CD4-positive, alpha-beta T cell (primary cell): Measurements from ENCODE around the gene ZNF335. TPM values are rescaled to one million over a fixed set of nuclear protein-coding genes. Genes with fewer than 3 reads are reported as not detected.

ENCODE experiments used
- ATAC-seq: fragments of 200-7000 bp; cut with Tn5 transposase; one replicate; pipeline ENCODE4 v1.10.0; 2022; ENCODE audit warnings: mild to moderate bottlenecking; ENCODE audit not compliant: poor library complexity
- CTCF ChIA-PET: fragments of 350-600 bp; sonication (Branson Sonifier 250); formaldehyde crosslinking; loops from one replicate; lab custom pipeline; 2021; ENCODE audit warnings: antibody characterized with exemption, inconsistent platforms; lab: Charles Lee
- POLR2A ChIA-PET: fragments of 350-600 bp; sonication (Branson Sonifier 250); formaldehyde crosslinking; loops from one replicate; lab custom pipeline; 2021; ENCODE audit warnings: antibody characterized with exemption, inconsistent platforms; lab: Charles Lee
- DNase-seq, 14 experiments: peaks; one replicate each; pipeline ENCODE4 v3.0.0-alpha.2; 2013 to 2020; ENCODE audit warnings: mixed read lengths in 2 of 14
- H3K27ac ChIP-seq, 2 donors: one replicate each; pipeline versions ENCODE4 v1.5.1 to v1.7.0; 2013; ENCODE audit warnings: low read length in 2 of 2, low read depth in 1 of 2, mild to moderate bottlenecking in 1 of 2
- H3K27me3 ChIP-seq, 2 experiments: 1 replicate in 1 of 2; 2 replicates in 1 of 2; pipeline versions ENCODE4 v1.6.1 to v1.7.0; 2013; ENCODE audit warnings: low read length in 2 of 2, control low read depth in 1 of 2, mild to moderate bottlenecking in 1 of 2, moderate library complexity in 1 of 2; ENCODE audit not compliant: insufficient read depth in 2 of 2, control insufficient read depth in 1 of 2
- H3K36me3 ChIP-seq: one replicate; pipeline ENCODE4 v1.6.1; 2013; ENCODE audit warnings: low read length, control low read depth; ENCODE audit not compliant: insufficient read depth
- H3K4me1 ChIP-seq: one replicate; pipeline ENCODE4 v1.6.1; 2013; ENCODE audit warnings: low read length, control low read depth; ENCODE audit not compliant: insufficient read depth
- H3K4me3 ChIP-seq: one replicate; pipeline ENCODE4 v1.5.1; 2013; ENCODE audit warnings: mild to moderate bottlenecking, low read length, moderate library complexity
- H3K9me3 ChIP-seq, 2 experiments: 1 replicate in 1 of 2; 2 replicates in 1 of 2; pipeline versions ENCODE4 v1.6.1 to v1.7.0; 2013; ENCODE audit warnings: low read length in 2 of 2, mild to moderate bottlenecking in 2 of 2, control low read depth in 1 of 2, moderate library complexity in 1 of 2; ENCODE audit not compliant: control insufficient read depth in 1 of 2, insufficient read depth in 1 of 2
- H3K27ac Mint-ChIP-seq: one replicate; pipeline ENCODE4 v1.8.0; 2020; ENCODE audit warnings: mixed read lengths
- H3K27me3 Mint-ChIP-seq: one replicate; pipeline ENCODE4 v1.8.0; 2021; ENCODE audit warnings: mixed read lengths
- H3K36me3 Mint-ChIP-seq: one replicate; pipeline ENCODE4 v1.8.0; 2021; ENCODE audit warnings: low read depth, mixed read lengths
- H3K4me1 Mint-ChIP-seq: one replicate; pipeline ENCODE4 v1.8.0; 2021; ENCODE audit warnings: low read depth, mixed read lengths
- H3K4me3 Mint-ChIP-seq: one replicate; pipeline ENCODE4 v1.8.0; 2020; ENCODE audit warnings: mild to moderate bottlenecking, mixed read lengths
- H3K9me3 Mint-ChIP-seq: one replicate; pipeline ENCODE4 v1.8.0; 2020; ENCODE audit warnings: mixed read lengths
- intact Hi-C, 2 experiments: fragments of 100-400 bp; cut with DNase I in 1 of 2; cut with micrococcal nuclease in 1 of 2; formaldehyde crosslinking; loops; one replicate each; pipeline versions ENCODE4 v1.15.1 to v1.9.0; 2023 to 2025; cut with DNase I, micrococcal nuclease
- total RNA-seq, 174 experiments: library from RNA in 2 of 174; stranded (reverse) in 2 of 174; gene quantifications; one replicate each; pipeline ENCODE4 v1.2.3 and lab custom pipeline; 2021 to 2026
- TF ChIP-seq, protein P1 (sequence below): fragments of 200-600 bp; IDR thresholded peaks from one replicate; pipeline ENCODE4 v1.8.0; 2022; ENCODE audit warnings: antibody characterized with exemption, mild to moderate bottlenecking

Gene ZNF335
- total RNA-seq, 2 experiments from 2014 or later: 67.3 to 74.6 TPM

DNA sequence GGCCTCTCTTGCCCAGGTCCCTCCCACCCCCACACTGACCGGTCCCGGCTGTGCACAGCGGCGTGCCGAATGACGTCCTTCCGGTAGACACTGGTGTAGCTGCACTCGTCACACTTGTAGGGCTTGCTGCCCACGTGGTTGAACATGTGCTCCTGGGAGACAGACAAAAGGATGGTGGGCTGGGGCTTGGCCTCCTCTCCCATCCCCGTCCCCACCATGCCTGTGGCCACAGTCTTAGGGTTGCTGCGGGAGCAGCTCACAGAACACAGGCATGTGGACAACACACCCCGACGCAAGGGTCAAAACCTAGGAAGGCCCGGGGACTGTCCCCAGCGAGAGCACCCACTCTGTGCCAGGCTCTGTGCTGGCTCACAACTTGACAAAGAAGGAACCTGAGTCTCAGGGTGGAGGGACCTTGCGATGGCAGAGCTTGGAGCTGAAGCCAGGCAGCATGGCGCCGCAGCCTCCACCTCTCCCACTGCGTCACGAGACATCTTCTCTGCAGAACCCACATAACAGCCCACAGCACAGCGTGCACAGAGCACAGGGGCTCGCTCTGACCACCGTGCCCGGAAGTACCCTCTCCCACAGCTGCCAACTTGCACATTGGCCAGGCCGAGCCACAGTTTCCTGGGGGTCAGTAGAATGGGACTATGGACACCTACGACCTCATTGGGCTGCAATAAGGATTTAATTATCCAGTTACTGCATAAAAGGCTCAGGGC lies 9.8 kb downstream of the ZNF335 start:
- POLR2A ChIA-PET: interaction anchor here (3.3 kb wide), 1 partner anchor 27 kb away, joined by 22 read pairs; the partner anchor contains the start of gene PCIF1
- Mint-ChIP-seq H3K27ac (no peak overlapping the region), H3K9me3 (no peaks in the 10 kb centered on the region), H3K36me3 (peaks cover 93% of the 10 kb centered on the region), H3K4me3 (no peak overlapping the region), H3K4me1 (peaks cover 4% of the 10 kb centered on the region), H3K27me3 (no peaks in the 10 kb centered on the region)
- intact Hi-C loops: loop anchor here in 1 of 2 experiments (2.0 kb wide), 2 partner anchors 137 to 163 kb away; no protein-coding TSS in a partner anchor
- ATAC-seq: no peak
- no peaks in the 10 kb centered on the region for H3K9me3 ChIP-seq
- peaks cover 96% of the 10 kb centered on the region for H3K36me3 ChIP-seq
- DNase-seq: peak in 2 of 14 experiments; percentile 8 to 24
- no peak overlapping the region for H3K27ac ChIP-seq
- TF ChIP-seq, protein P1, sequence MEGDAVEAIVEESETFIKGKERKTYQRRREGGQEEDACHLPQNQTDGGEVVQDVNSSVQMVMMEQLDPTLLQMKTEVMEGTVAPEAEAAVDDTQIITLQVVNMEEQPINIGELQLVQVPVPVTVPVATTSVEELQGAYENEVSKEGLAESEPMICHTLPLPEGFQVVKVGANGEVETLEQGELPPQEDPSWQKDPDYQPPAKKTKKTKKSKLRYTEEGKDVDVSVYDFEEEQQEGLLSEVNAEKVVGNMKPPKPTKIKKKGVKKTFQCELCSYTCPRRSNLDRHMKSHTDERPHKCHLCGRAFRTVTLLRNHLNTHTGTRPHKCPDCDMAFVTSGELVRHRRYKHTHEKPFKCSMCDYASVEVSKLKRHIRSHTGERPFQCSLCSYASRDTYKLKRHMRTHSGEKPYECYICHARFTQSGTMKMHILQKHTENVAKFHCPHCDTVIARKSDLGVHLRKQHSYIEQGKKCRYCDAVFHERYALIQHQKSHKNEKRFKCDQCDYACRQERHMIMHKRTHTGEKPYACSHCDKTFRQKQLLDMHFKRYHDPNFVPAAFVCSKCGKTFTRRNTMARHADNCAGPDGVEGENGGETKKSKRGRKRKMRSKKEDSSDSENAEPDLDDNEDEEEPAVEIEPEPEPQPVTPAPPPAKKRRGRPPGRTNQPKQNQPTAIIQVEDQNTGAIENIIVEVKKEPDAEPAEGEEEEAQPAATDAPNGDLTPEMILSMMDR: no peak
- peaks cover 11% of the 10 kb centered on the region for H3K4me1 ChIP-seq
- no peak overlapping the region for H3K4me3 ChIP-seq
- CTCF ChIA-PET: interaction anchor here (0.5 to 2.6 kb wide), 5 partner anchors 9 to 442 kb away, joined by 3 to 7 read pairs (median 3); no protein-coding TSS in a partner anchor
- H3K27me3 ChIP-seq: no peaks in the 10 kb centered on the region

DNA sequence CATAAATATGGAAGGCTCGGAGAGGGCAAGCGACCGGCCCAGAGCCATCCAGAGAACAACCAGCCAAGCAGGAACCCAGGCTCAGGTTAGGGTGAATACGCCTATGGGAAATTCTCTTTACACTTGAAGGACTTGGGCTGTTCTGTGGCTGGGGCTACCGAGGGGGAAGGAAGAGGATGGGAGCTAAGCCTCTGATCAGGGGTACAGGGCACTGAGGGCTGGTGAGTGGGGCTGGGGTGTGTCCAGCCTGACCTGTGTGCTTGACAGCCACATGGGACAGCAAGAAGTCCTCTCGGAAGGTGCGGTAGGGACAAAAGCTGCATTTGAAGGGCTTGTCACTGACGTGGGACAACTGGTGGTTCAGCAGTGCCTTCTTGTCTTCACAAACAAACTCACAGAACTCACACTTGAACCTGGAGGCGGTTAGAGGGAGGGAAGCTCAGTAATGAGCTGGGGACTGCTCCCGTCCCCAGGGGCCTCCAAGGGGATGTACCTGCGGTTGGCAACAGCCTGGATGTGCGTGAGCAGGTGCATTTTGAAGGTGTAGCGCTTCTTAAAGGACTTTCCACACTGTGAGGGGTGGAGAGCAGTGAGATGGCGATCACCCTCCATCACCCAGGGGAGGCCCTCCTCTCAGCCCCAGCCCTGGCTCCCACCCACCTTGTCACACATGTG lies 11.9 kb downstream of the ZNF335 start:
- peaks cover 4% of the 10 kb centered on the region for H3K4me1 Mint-ChIP-seq
- TF ChIP-seq, protein P1: no peak
- peaks cover 92% of the 10 kb centered on the region for H3K36me3 ChIP-seq
- H3K4me3 ChIP-seq: no peak overlapping the region
- no peaks in the 10 kb centered on the region for H3K9me3 Mint-ChIP-seq
- peaks cover 93% of the 10 kb centered on the region for H3K36me3 Mint-ChIP-seq
- intact Hi-C loops: no loop called here
- ChIA-PET CTCF (interaction anchor here (2.8 kb wide), 1 partner anchor 10 kb away, joined by 15 read pairs; no protein-coding TSS in a partner anchor), POLR2A (interaction anchor here (2.2 to 2.3 kb wide), 2 partner anchors 12 to 26 kb away, joined by 12 to 15 read pairs; partner anchors contain the start of genes PCIF1 and ZNF335)
- H3K27ac Mint-ChIP-seq: no peak overlapping the region
- peaks cover 11% of the 10 kb centered on the region for H3K4me1 ChIP-seq
- no peak overlapping the region for H3K4me3 Mint-ChIP-seq
- no peak overlapping the region for H3K27ac ChIP-seq
- no peaks in the 10 kb centered on the region for H3K27me3 Mint-ChIP-seq
- no peaks in the 10 kb centered on the region for H3K27me3 ChIP-seq
- DNase-seq (peak in 1 of 14 experiments; percentile 10), ATAC-seq (no peak)
- H3K9me3 ChIP-seq: no peaks in the 10 kb centered on the region

DNA sequence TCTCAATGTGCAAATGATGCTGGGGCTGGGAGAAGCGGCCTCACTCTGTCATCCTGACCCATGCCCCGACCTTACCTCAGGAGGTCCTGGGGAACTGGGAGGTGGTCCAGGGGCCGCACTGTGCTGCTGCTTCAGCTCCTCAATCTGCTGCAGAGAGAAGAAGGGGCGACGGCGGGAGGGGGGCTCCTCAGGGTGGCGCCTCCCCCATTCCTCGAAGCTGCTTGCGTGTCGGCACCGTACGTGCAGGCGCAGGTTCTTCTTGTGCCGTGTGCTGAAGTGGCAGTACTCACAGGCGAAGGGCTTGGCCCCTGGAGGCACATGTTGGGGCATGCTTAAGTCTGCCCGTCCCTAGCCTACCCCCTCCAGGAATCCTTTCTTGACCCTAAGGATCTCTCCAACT lies 12.9 kb downstream of the ZNF335 start:
- H3K4me1 Mint-ChIP-seq: peaks cover 4% of the 10 kb centered on the region
- H3K27ac ChIP-seq: no peak overlapping the region
- peaks cover 11% of the 10 kb centered on the region for H3K4me1 ChIP-seq
- peaks cover 88% of the 10 kb centered on the region for H3K36me3 Mint-ChIP-seq
- H3K27me3 ChIP-seq: no peaks in the 10 kb centered on the region
- no peaks in the 10 kb centered on the region for H3K27me3 Mint-ChIP-seq
- ATAC-seq (no peak), DNase-seq (peak in 1 of 14 experiments; percentile 18)
- H3K4me3 Mint-ChIP-seq: no peak overlapping the region
- H3K9me3 ChIP-seq: no peaks in the 10 kb centered on the region
- intact Hi-C loops: no loop called here
- H3K36me3 ChIP-seq: peaks cover 85% of the 10 kb centered on the region
- TF ChIP-seq, protein P1: no peak
- ChIA-PET POLR2A (interaction anchor here (1.3 to 2.2 kb wide), 2 partner anchors 10 to 25 kb away, joined by 4 to 12 read pairs; partner anchors contain the start of gene PCIF1), CTCF (interaction anchor here (2.8 kb wide), 1 partner anchor 11 kb away, joined by 15 read pairs; no protein-coding TSS in a partner anchor)
- H3K27ac Mint-ChIP-seq: no peak overlapping the region
- no peaks in the 10 kb centered on the region for H3K9me3 Mint-ChIP-seq
- H3K4me3 ChIP-seq: no peak overlapping the region
